IMR-90 (cell line): ENCODE measurements around the gene SOS1. TPM values are rescaled to one million over a fixed set of nuclear protein-coding genes. Genes with fewer than 3 reads are reported as not detected.

Experiments used
- ATAC-seq: fragments of 200-7000 bp; cut with Tn5 transposase; 2 replicates; pipeline ENCODE4 v1.9.1; 2020; ENCODE audit warnings: low read depth, mild to moderate bottlenecking, moderate library complexity
- BruUV-seq: library from RNA; stranded (reverse); fragments of 400-500 nt; replicated peaks from 2 replicates; lab custom pipeline; 2021; lab: Mats Ljungman, UMichigan
- CTCF ChIA-PET: fragments of 300-600 bp; formaldehyde crosslinking; extraction: SDS; loops from one replicate; lab custom pipeline; 2021; ENCODE audit warnings: antibody characterized with exemption; lab: Yijun Ruan, JAX
- POLR2A ChIA-PET: fragments of 300-600 bp; sonication (Branson Sonifier 250); formaldehyde crosslinking; loops from one replicate; lab custom pipeline; 2022; ENCODE audit warnings: antibody characterized with exemption; ENCODE audit not compliant: unreplicated experiment; lab: Charles Lee
- DNase-seq: peaks from one replicate; pipeline ENCODE4 v3.0.0; 2013
- H2AFZ ChIP-seq: replicated peaks from 2 replicates; pipeline ENCODE3; 2013; ENCODE audit warnings: low read length, mild to moderate bottlenecking; ENCODE audit not compliant: poor library complexity
- H2AK5ac ChIP-seq: 2 replicates; pipeline ENCODE4 v1.6.1; 2013; ENCODE audit warnings: low read depth, low read length, inconsistent platforms
- H2AK9ac ChIP-seq: replicated peaks from 2 replicates; pipeline ENCODE3; 2013; ENCODE audit warnings: mild to moderate bottlenecking, low read depth, low read length, moderate library complexity; ENCODE audit not compliant: poor library complexity
- H2BK120ac ChIP-seq: 2 replicates; pipeline ENCODE4 v1.6.1; 2013; ENCODE audit warnings: low read depth, low read length, inconsistent platforms
- H2BK15ac ChIP-seq: 3 replicates; pipeline ENCODE4 v1.6.1; 2013; ENCODE audit warnings: low read depth, low read length, inconsistent platforms
- H2BK20ac ChIP-seq: 2 replicates; pipeline ENCODE4 v1.6.1; 2013; ENCODE audit warnings: low read depth, mild to moderate bottlenecking, inconsistent platforms, low read length, moderate library complexity
- H2BK5ac ChIP-seq: 2 replicates; pipeline ENCODE4 v1.6.1; 2013; ENCODE audit warnings: mild to moderate bottlenecking, low read depth, low read length, inconsistent platforms; ENCODE audit not compliant: poor library complexity, severe bottlenecking
- H3K14ac ChIP-seq: replicated peaks from 2 replicates; pipeline ENCODE4 v1.6.1; 2013; ENCODE audit warnings: low read depth, low read length, inconsistent platforms
- H3K18ac ChIP-seq: 2 replicates; pipeline ENCODE4 v1.6.1; 2013; ENCODE audit warnings: low read depth, low read length, control low read depth
- H3K23ac ChIP-seq: 2 replicates; pipeline ENCODE4 v1.6.1; 2013; ENCODE audit warnings: low read depth, low read length, inconsistent platforms
- H3K27ac ChIP-seq: 2 replicates; pipeline ENCODE4 v1.5.1; 2013; ENCODE audit warnings: mild to moderate bottlenecking, control low read depth, low read length; ENCODE audit not compliant: insufficient read depth
- H3K27me3 ChIP-seq: 2 replicates; pipeline ENCODE4 v1.6.1; 2013; ENCODE audit warnings: low read length; ENCODE audit not compliant: control insufficient read depth, insufficient read depth
- H3K36me3 ChIP-seq: 2 replicates; pipeline ENCODE4 v1.6.1; 2013; ENCODE audit warnings: low read length, mixed read lengths; ENCODE audit not compliant: control insufficient read depth, insufficient read depth
- H3K4ac ChIP-seq: 2 replicates; pipeline ENCODE4 v1.6.1; 2013; ENCODE audit warnings: low read depth, low read length, inconsistent platforms
- H3K4me1 ChIP-seq: 2 replicates; pipeline ENCODE4 v1.6.1; 2013; ENCODE audit warnings: low read length, mixed read lengths; ENCODE audit not compliant: control insufficient read depth, insufficient read depth
- H3K4me2 ChIP-seq: 2 replicates; pipeline ENCODE4 v1.6.1; 2013; ENCODE audit warnings: low read depth, mild to moderate bottlenecking, control low read depth, low read length, moderate library complexity
- H3K4me3 ChIP-seq: 2 replicates; pipeline ENCODE4 v1.5.1; 2013; ENCODE audit warnings: low read depth, mild to moderate bottlenecking, control low read depth, low read length, moderate library complexity; ENCODE audit not compliant: insufficient read depth
- H3K56ac ChIP-seq: 2 replicates; pipeline ENCODE4 v1.6.1; 2013; ENCODE audit warnings: low read length, inconsistent platforms; ENCODE audit not compliant: insufficient read depth; ENCODE audit errors: extremely low read depth
- H3K79me1 ChIP-seq, 2 experiments: 2 replicates each; pipeline ENCODE4 v1.6.1; 2013; ENCODE audit warnings: low read length in 2 of 2, inconsistent platforms in 1 of 2, low read depth in 1 of 2
- H3K9ac ChIP-seq: 2 replicates; pipeline ENCODE4 v1.6.1; 2013; ENCODE audit warnings: low read depth, low read length, control low read depth
- H3K9me1 ChIP-seq: 2 replicates; pipeline ENCODE4 v1.6.1; 2013; ENCODE audit warnings: low read length, inconsistent platforms; ENCODE audit not compliant: insufficient read depth
- H3K9me3 ChIP-seq: 2 replicates; pipeline ENCODE4 v1.6.1; 2013; ENCODE audit warnings: low read length; ENCODE audit not compliant: control insufficient read depth, insufficient read depth
- H4K20me1 ChIP-seq: 2 replicates; pipeline ENCODE4 v1.6.1; 2013; ENCODE audit warnings: low read length, inconsistent platforms; ENCODE audit not compliant: insufficient read depth
- H4K5ac ChIP-seq: 2 replicates; pipeline ENCODE4 v1.6.1; 2013; ENCODE audit warnings: mild to moderate bottlenecking, low read depth, low read length, control low read depth
- H4K8ac ChIP-seq, 2 experiments: 2 replicates each; pipeline ENCODE4 v1.6.1; 2013; ENCODE audit warnings: low read depth in 2 of 2, low read length in 2 of 2, control low read depth in 1 of 2, inconsistent platforms in 1 of 2
- H4K91ac ChIP-seq: 2 replicates; pipeline ENCODE4 v1.6.1; 2013; ENCODE audit warnings: low read depth, low read length, inconsistent platforms; ENCODE audit not compliant: insufficient read depth
- BHLHE40 ChIP-seq: fragments of 150-350 bp; IDR thresholded peaks from 2 replicates; pipeline ENCODE4 v1.6.1; 2016; ENCODE audit warnings: mild to moderate bottlenecking, low read depth, low read length
- CHD1 ChIP-seq: IDR thresholded peaks from 2 replicates; pipeline ENCODE4 v1.6.1; 2012; ENCODE audit warnings: low read depth, low read length, improper control_type of control experiment
- ELK1 ChIP-seq: fragments of 150-350 bp; IDR thresholded peaks from 2 replicates; pipeline ENCODE4 v1.6.1; 2016; ENCODE audit warnings: low read depth, mild to moderate bottlenecking, low read length, moderate library complexity, borderline replicate concordance
- FOS ChIP-seq: fragments of 150-350 bp; IDR thresholded peaks from 2 replicates; pipeline ENCODE4 v1.6.1; 2016; ENCODE audit warnings: low read depth, low read length
- MAZ ChIP-seq: IDR thresholded peaks from 2 replicates; pipeline ENCODE4 v1.6.1; 2012; ENCODE audit warnings: low read depth, mild to moderate bottlenecking, low read length, improper control_type of control experiment, moderate library complexity, borderline replicate concordance
- MXI1 ChIP-seq: IDR thresholded peaks from 2 replicates; pipeline ENCODE4 v1.6.1; 2012; ENCODE audit warnings: low read depth, mild to moderate bottlenecking, low read length, moderate library complexity, borderline replicate concordance
- NFE2L2 ChIP-seq: fragments of 150-350 bp; IDR thresholded peaks from 2 replicates; pipeline ENCODE4 v1.6.1; 2016; ENCODE audit warnings: low read depth, mild to moderate bottlenecking, low read length
- POLR2A ChIP-seq: IDR thresholded peaks from 2 replicates; pipeline ENCODE4 v1.6.1; 2012; ENCODE audit warnings: mild to moderate bottlenecking, low read depth, low read length
- RAD21 ChIP-seq: IDR thresholded peaks from 2 replicates; pipeline ENCODE4 v1.6.1; 2012; ENCODE audit warnings: low read length, improper control_type of control experiment
- RCOR1 ChIP-seq: IDR thresholded peaks from 2 replicates; pipeline ENCODE4 v1.6.1; 2012; ENCODE audit warnings: mild to moderate bottlenecking, low read length, improper control_type of control experiment; ENCODE audit not compliant: insufficient replicate concordance
- RFX5 ChIP-seq: IDR thresholded peaks from 2 replicates; pipeline ENCODE4 v1.8.0; 2012; ENCODE audit warnings: low read depth, mild to moderate bottlenecking, low read length, moderate library complexity
- SMC3 ChIP-seq: fragments of 150-350 bp; IDR thresholded peaks from 2 replicates; pipeline ENCODE4 v1.6.1; 2016; ENCODE audit warnings: low read depth, mild to moderate bottlenecking, antibody characterized with exemption, low read length, moderate library complexity
- USF2 ChIP-seq: fragments of 150-350 bp; IDR thresholded peaks from 2 replicates; pipeline ENCODE4 v1.6.1; 2017; ENCODE audit warnings: mild to moderate bottlenecking, antibody characterized with exemption, low read length, low read depth
- WGBS, 2 experiments: methylation state at CpG; one replicate each; pipeline versions ENCODE4 v1.1.5 to v1.1.7; 2013; ENCODE audit warnings: missing lambda C conversion rate in 2 of 2; ENCODE audit not compliant: insufficient read length in 1 of 2; ENCODE audit errors: extremely low coverage in 2 of 2; 5-methylcytosine and 5-hydroxymethylcytosine counted together
- dilution Hi-C: fragments of 300-500 bp; cut with HindIII; formaldehyde crosslinking; loops from one replicate; pipeline ENCODE4 v1.14.3; 2018; ENCODE audit warnings: low sequenced_read_pairs; ENCODE audit not compliant: unreplicated experiment
- in situ Hi-C: fragments of 300-500 bp; cut with MboI; formaldehyde crosslinking; loops from 3 replicates; pipeline ENCODE4 v1.14.3; 2019; ENCODE audit warnings: low sequenced_read_pairs, inconsistent platforms, mixed read lengths
- intact Hi-C: fragments of 100-400 bp; cut with micrococcal nuclease; formaldehyde crosslinking; loops from 2 replicates; pipeline ENCODE4 v1.10.0; 2022
- polyA plus RNA-seq, 3 experiments: library from polyadenylated mRNA; depleted of rRNA; stranded (reverse); fragments of >200 nt; gene quantifications; 2 replicates each; pipeline ENCODE4 v1.2.3, GENCODE V29; 2012; ENCODE audit warnings: low replicate concordance in 1 of 3
- total RNA-seq: library from RNA; depleted of rRNA; stranded (reverse); fragments of >200 nt; gene quantifications from 2 replicates; pipeline ENCODE4 v1.2.3, GENCODE V29; 2012
- TF ChIP-seq, protein P1 (sequence below): conservative IDR thresholded peaks from 2 replicates; pipeline ENCODE4 v1.5.1; 2012; ENCODE audit warnings: mild to moderate bottlenecking, low read depth, low read length, improper control_type of control experiment

SOS1 gene
- total and polyA plus RNA-seq, 2 of the 4 experiments (the other 2 are of a cell fraction): 8.2 to 11.2 TPM

DNA sequence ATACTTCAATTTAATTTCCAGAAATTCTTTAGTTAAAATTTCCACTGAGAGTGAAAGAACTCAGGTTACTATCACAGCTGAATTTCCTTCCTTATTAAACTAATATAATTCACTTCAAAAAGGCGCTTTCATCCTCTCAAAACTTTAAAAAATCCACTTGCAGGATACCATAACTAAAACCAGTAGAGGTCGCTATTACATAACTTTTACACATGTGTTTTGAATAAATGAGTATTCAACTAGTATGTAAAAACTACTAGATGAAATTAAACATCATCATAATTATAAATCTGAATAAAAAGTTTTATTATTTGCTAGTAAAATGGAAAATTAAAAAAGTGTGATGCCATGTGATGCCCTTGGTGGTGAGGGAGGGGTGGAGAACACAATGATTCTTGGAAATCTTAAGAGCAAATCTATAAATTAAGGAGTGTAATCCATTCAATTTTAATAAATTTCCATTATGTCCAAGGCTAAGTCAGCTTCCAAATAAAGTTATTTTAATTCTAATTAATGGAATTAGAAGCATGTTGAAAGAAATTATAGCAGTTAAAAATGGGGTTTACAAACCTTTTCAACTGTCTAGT, 61.4 kb downstream of the SOS1 start:
- no peak overlapping the region for H3K23ac ChIP-seq
- DNase-seq: peak; percentile 69
- H3K27me3 ChIP-seq: no peaks in the 10 kb centered on the region
- no peak for TF ChIP-seq POLR2A
- TF ChIP-seq ELK1: no peak
- no peak for TF ChIP-seq RCOR1
- peak; percentile 76 for TF ChIP-seq RAD21
- TF ChIP-seq RFX5: no peak
- TF ChIP-seq USF2: no peak
- peak; percentile 71 for TF ChIP-seq SMC3
- no peak for TF ChIP-seq MAZ
- TF ChIP-seq, protein P1, sequence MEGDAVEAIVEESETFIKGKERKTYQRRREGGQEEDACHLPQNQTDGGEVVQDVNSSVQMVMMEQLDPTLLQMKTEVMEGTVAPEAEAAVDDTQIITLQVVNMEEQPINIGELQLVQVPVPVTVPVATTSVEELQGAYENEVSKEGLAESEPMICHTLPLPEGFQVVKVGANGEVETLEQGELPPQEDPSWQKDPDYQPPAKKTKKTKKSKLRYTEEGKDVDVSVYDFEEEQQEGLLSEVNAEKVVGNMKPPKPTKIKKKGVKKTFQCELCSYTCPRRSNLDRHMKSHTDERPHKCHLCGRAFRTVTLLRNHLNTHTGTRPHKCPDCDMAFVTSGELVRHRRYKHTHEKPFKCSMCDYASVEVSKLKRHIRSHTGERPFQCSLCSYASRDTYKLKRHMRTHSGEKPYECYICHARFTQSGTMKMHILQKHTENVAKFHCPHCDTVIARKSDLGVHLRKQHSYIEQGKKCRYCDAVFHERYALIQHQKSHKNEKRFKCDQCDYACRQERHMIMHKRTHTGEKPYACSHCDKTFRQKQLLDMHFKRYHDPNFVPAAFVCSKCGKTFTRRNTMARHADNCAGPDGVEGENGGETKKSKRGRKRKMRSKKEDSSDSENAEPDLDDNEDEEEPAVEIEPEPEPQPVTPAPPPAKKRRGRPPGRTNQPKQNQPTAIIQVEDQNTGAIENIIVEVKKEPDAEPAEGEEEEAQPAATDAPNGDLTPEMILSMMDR: peak; percentile 76
- TF ChIP-seq BHLHE40: no peak
- TF ChIP-seq MXI1: no peak
- TF ChIP-seq CHD1: no peak
- no peak for TF ChIP-seq NFE2L2
- TF ChIP-seq FOS: no peak
- peak; percentile 59 for ATAC-seq
- H4K8ac ChIP-seq: no peak overlapping the region
- ChIA-PET CTCF (interaction anchor here (0.7 to 2.3 kb wide), 5 partner anchors 65 to 170 kb away, joined by 3 to 14 read pairs (median 4); no protein-coding TSS in a partner anchor), POLR2A (no interaction called here)
- no peaks in the 10 kb centered on the region for H3K9me3 ChIP-seq
- H2BK5ac ChIP-seq: no peak overlapping the region
- no peak overlapping the region for H3K14ac ChIP-seq
- in situ Hi-C loops: no loop called here
- H2AK9ac ChIP-seq: no peak overlapping the region
- H2BK20ac ChIP-seq: no peak overlapping the region
- H2BK120ac ChIP-seq: no peak overlapping the region
- no peak overlapping the region for H3K9ac ChIP-seq
- H3K27ac ChIP-seq: no peak overlapping the region
- H4K20me1 ChIP-seq: peaks cover 5% of the 10 kb centered on the region; the same call in 1 of the 2 replicates
- peaks cover 7 to 8% of the 10 kb centered on the region in 2 experiments for H3K79me1 ChIP-seq
- no peak overlapping the region for H3K56ac ChIP-seq
- no peak overlapping the region for H2AFZ ChIP-seq
- no peaks in the 10 kb centered on the region for H3K36me3 ChIP-seq
- H4K91ac ChIP-seq: no peak overlapping the region
- intact Hi-C loops: loop anchor here (1.0 to 2.0 kb wide), 2 partner anchors 59 to 169 kb away; no protein-coding TSS in a partner anchor
- H4K5ac ChIP-seq: no peak overlapping the region
- H3K18ac ChIP-seq: no peak overlapping the region
- 100% methylated on average over 1 of the region's 2 CpGs; no CpG with 5 or more reads in 1 of the 2 experiments for WGBS, 2 experiments
- no peak overlapping the region for H3K4me3 ChIP-seq
- H3K9me1 ChIP-seq: no peaks in the 10 kb centered on the region
- no peak overlapping the region for H3K4me2 ChIP-seq
- dilution Hi-C loops: no loop called here
- no peak overlapping the region for H3K4ac ChIP-seq
- no peak overlapping the region for H2BK15ac ChIP-seq
- no peak overlapping the region for H2AK5ac ChIP-seq
- BruUV-seq: no TSS peak
- no peaks in the 10 kb centered on the region; the same call in 1 of the 2 replicates for H3K4me1 ChIP-seq
